Calu3 (cell line): ENCODE measurements around the gene PIAS1. TPM values are rescaled to one million over a fixed set of nuclear protein-coding genes. Genes with fewer than 3 reads are reported as not detected.
"Not testable (repeated sequence)": the region's sequence is repeated elsewhere in the genome, so short reads cannot be mapped to it uniquely, and the experiment has no call there.

Experiments used
- BruUV-seq: library from RNA; stranded (reverse); fragments of 400-500 nt; replicated peaks from 2 replicates; lab custom pipeline; 2021; lab: Mats Ljungman, UMichigan
- CTCF ChIA-PET: fragments of 300-600 bp; sonication (Branson Sonifier 250); formaldehyde crosslinking; loops from one replicate; lab custom pipeline; 2022; ENCODE audit warnings: antibody characterized with exemption; lab: Charles Lee
- DNase-seq: peaks from one replicate; pipeline ENCODE4 v3.0.0; 2022
- H3K27ac Mint-ChIP-seq: one replicate; pipeline ENCODE4 v1.8.0; 2022; ENCODE audit warnings: mixed read lengths; ENCODE audit not compliant: unreplicated experiment
- H3K27me3 Mint-ChIP-seq: one replicate; pipeline ENCODE4 v1.8.0; 2022; ENCODE audit warnings: mixed read lengths; ENCODE audit not compliant: unreplicated experiment
- H3K36me3 Mint-ChIP-seq: one replicate; pipeline ENCODE4 v1.8.0; 2022; ENCODE audit warnings: mild to moderate bottlenecking, moderate library complexity, mixed read lengths; ENCODE audit not compliant: insufficient read depth, unreplicated experiment
- H3K4me1 Mint-ChIP-seq: one replicate; pipeline ENCODE4 v1.8.0; 2022; ENCODE audit warnings: mild to moderate bottlenecking, low read depth, mixed read lengths; ENCODE audit not compliant: unreplicated experiment
- H3K4me3 Mint-ChIP-seq: one replicate; pipeline ENCODE4 v1.8.0; 2022; ENCODE audit warnings: mild to moderate bottlenecking, low read depth, moderate library complexity, mixed read lengths; ENCODE audit not compliant: unreplicated experiment
- H3K9me3 Mint-ChIP-seq: one replicate; pipeline ENCODE4 v1.8.0; 2022; ENCODE audit warnings: low read depth, mixed read lengths; ENCODE audit not compliant: unreplicated experiment
- intact Hi-C: fragments of 100-400 bp; cut with micrococcal nuclease; formaldehyde crosslinking; loops from one replicate; pipeline ENCODE4 v1.10.0; 2022; ENCODE audit not compliant: unreplicated experiment
- total RNA-seq: library from RNA; stranded (reverse); gene quantifications from 2 replicates; pipeline ENCODE4 v1.2.3, GENCODE V29; 2022
- TF ChIP-seq, protein P1 (sequence below): fragments of 200-600 bp; IDR thresholded peaks from one replicate; pipeline ENCODE4 v1.8.0; 2022; ENCODE audit warnings: antibody characterized with exemption; ENCODE audit not compliant: unreplicated experiment

Gene PIAS1
- total RNA-seq, 1 experiment from 2014 or later, result 51.7 TPM

- peaks cover 5% of the 10 kb centered on the region for H3K36me3 Mint-ChIP-seq
- no peaks in the 10 kb centered on the region for H3K27me3 Mint-ChIP-seq
- H3K4me1 Mint-ChIP-seq, result no peaks in the 10 kb centered on the region
- no peak overlapping the region for H3K4me3 Mint-ChIP-seq
- DNase-seq, result no peak
- H3K27ac Mint-ChIP-seq, result no peak overlapping the region
- BruUV-seq, result no TSS peak
- CTCF ChIA-PET, result no interaction called here
- no peaks in the 10 kb centered on the region for H3K9me3 Mint-ChIP-seq
- intact Hi-C loops, result no loop called here
- TF ChIP-seq, protein P1, sequence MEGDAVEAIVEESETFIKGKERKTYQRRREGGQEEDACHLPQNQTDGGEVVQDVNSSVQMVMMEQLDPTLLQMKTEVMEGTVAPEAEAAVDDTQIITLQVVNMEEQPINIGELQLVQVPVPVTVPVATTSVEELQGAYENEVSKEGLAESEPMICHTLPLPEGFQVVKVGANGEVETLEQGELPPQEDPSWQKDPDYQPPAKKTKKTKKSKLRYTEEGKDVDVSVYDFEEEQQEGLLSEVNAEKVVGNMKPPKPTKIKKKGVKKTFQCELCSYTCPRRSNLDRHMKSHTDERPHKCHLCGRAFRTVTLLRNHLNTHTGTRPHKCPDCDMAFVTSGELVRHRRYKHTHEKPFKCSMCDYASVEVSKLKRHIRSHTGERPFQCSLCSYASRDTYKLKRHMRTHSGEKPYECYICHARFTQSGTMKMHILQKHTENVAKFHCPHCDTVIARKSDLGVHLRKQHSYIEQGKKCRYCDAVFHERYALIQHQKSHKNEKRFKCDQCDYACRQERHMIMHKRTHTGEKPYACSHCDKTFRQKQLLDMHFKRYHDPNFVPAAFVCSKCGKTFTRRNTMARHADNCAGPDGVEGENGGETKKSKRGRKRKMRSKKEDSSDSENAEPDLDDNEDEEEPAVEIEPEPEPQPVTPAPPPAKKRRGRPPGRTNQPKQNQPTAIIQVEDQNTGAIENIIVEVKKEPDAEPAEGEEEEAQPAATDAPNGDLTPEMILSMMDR, result no peak
Observed at GRCh38 chr15:68218847-68219798, 165.0 kb downstream of the PIAS1 start.

DNA sequence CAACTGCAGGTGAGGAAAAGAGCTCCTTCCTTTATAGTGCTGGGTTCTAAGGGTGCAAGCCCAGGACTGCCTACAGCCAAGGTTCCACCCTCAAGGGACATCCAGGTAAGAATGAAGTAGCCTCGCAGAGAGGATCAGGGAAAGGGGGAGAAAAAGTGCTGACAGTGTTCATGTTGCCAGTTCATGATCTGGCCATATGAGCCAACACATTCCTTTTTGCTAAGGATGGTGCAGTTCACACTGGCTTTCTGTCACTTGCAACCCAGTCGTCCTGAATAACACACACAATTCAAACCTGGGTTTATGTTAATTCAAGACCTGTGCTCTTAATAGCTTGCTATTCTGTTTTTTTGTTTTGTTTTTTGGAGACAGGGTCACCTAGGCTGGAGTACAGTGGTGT lies 166.4 kb downstream of the PIAS1 start:
- no TSS peak for BruUV-seq
- Mint-ChIP-seq H3K4me3 (no peak overlapping the region), H3K27ac (no peak overlapping the region), H3K4me1 (peaks cover 7% of the 10 kb centered on the region), H3K36me3 (peaks cover 5% of the 10 kb centered on the region), H3K27me3 (no peaks in the 10 kb centered on the region), H3K9me3 (no peaks in the 10 kb centered on the region)
- no peak for DNase-seq
- TF ChIP-seq, protein P1, result no peak
- intact Hi-C loops, result no loop called here
- CTCF ChIA-PET, result no interaction called here

- no TSS peak for BruUV-seq
- Mint-ChIP-seq H3K36me3 (peaks cover 5% of the 10 kb centered on the region), H3K4me1 (peaks cover 7% of the 10 kb centered on the region), H3K4me3 (no peak overlapping the region), H3K27ac (no peak overlapping the region), H3K9me3 (no peaks in the 10 kb centered on the region), H3K27me3 (no peaks in the 10 kb centered on the region)
- intact Hi-C loops, result no loop called here
- no peak for DNase-seq
- TF ChIP-seq, protein P1, result no peak
- CTCF ChIA-PET, result interaction anchor here (0.5 kb wide), 1 partner anchor 1111 kb away, joined by 4 read pairs; no protein-coding TSS in a partner anchor
Observed at GRCh38 chr15:68220967-68221366, 166.9 kb downstream of the PIAS1 start.

- H3K27ac Mint-ChIP-seq, intact Hi-C loops, DNase-seq, H3K27me3 Mint-ChIP-seq, H3K36me3 Mint-ChIP-seq, H3K4me1 Mint-ChIP-seq, H3K4me3 Mint-ChIP-seq, H3K9me3 Mint-ChIP-seq, BruUV-seq: not testable (repeated sequence)
- CTCF ChIA-PET, result interaction anchor here (0.5 kb wide), 1 partner anchor 1111 kb away, joined by 4 read pairs; no protein-coding TSS in a partner anchor
Observed at GRCh38 chr15:68221530-68222431, 167.7 kb downstream of the PIAS1 start.

- H3K9me3 Mint-ChIP-seq, H3K27ac Mint-ChIP-seq, H3K36me3 Mint-ChIP-seq, H3K27me3 Mint-ChIP-seq, DNase-seq, CTCF ChIA-PET, H3K4me3 Mint-ChIP-seq, BruUV-seq, intact Hi-C loops: not testable (repeated sequence)
- H3K4me1 Mint-ChIP-seq, result peaks cover 13% of the 10 kb centered on the region
Observed at GRCh38 chr15:68222432-68222743, 168.3 kb downstream of the PIAS1 start.
